HepG2 (cell line): ENCODE data around the gene KLB. TPM values are rescaled to one million over a fixed set of nuclear protein-coding genes. Genes with fewer than 3 reads are reported as not detected.
A peak's percentile ranks its signal among the peaks of the same experiment; 100 is the strongest.

Experiments used
- ARID3A ChIP-seq: IDR thresholded peaks from 2 replicates; pipeline ENCODE4 v1.6.1; 2012; ENCODE audit warnings: low read depth, low read length, improper control_type of control experiment
- DR1 ChIP-seq: sonication (generic); formaldehyde crosslinking; IDR thresholded peaks from 2 replicates; pipeline ENCODE4 v1.8.0; 2021; ENCODE audit warnings: mild to moderate bottlenecking, missing genetic modification reagents, inconsistent platforms
- HOXA3 ChIP-seq: sonication (generic); formaldehyde crosslinking; IDR thresholded peaks from 2 replicates; pipeline ENCODE4 v1.5.0; 2020; ENCODE audit warnings: missing genetic modification reagents
- HOXD1 ChIP-seq: sonication (generic); formaldehyde crosslinking; IDR thresholded peaks from 2 replicates; pipeline ENCODE4 v1.5.0; 2020; ENCODE audit warnings: missing genetic modification reagents
- KAT8 ChIP-seq: IDR thresholded peaks from 2 replicates; pipeline ENCODE4 v1.6.1; 2016; ENCODE audit warnings: missing genetic modification reagents, missing compliant biosample characterization
- MXI1 ChIP-seq: IDR thresholded peaks from 3 replicates; pipeline ENCODE4 v1.6.1; 2012; ENCODE audit warnings: low read depth, low read length, inconsistent platforms, borderline replicate concordance
- PHF5A ChIP-seq: IDR thresholded peaks from one replicate; pipeline ENCODE4 v1.6.1; 2018; ENCODE audit warnings: low read depth, missing genetic modification reagents; ENCODE audit not compliant: unreplicated experiment
- RCOR2 ChIP-seq: IDR thresholded peaks from 2 replicates; pipeline ENCODE4 v1.6.1; 2016; ENCODE audit warnings: missing biosample characterization, missing genetic modification reagents
- SALL1 ChIP-seq: sonication (generic); formaldehyde crosslinking; IDR thresholded peaks from 2 replicates; pipeline ENCODE4 v1.8.0; 2022; ENCODE audit warnings: mild to moderate bottlenecking, missing genetic modification reagents
- YEATS4 ChIP-seq: sonication (generic); formaldehyde crosslinking; IDR thresholded peaks from 2 replicates; pipeline ENCODE4 v1.4.0; 2020; ENCODE audit warnings: missing genetic modification reagents, borderline replicate concordance
- ZKSCAN8 ChIP-seq: IDR thresholded peaks from 2 replicates; pipeline ENCODE4 v1.6.1; 2016; ENCODE audit warnings: borderline replicate concordance, missing genetic modification reagents, missing compliant biosample characterization
- ZNF329 ChIP-seq: sonication (generic); formaldehyde crosslinking; IDR thresholded peaks from 2 replicates; pipeline ENCODE4 v1.9.0; 2021; ENCODE audit warnings: low read depth, mild to moderate bottlenecking, missing genetic modification reagents
- ZNF547 ChIP-seq: sonication (generic); formaldehyde crosslinking; IDR thresholded peaks from 2 replicates; pipeline ENCODE4 v1.5.1; 2020; ENCODE audit warnings: mild to moderate bottlenecking, missing genetic modification reagents
- ZNF550 ChIP-seq: sonication (generic); formaldehyde crosslinking; IDR thresholded peaks from 2 replicates; pipeline ENCODE4 v1.4.0; 2020; ENCODE audit warnings: mild to moderate bottlenecking, missing genetic modification reagents, borderline replicate concordance
- ZNF598 ChIP-seq: sonication (generic); formaldehyde crosslinking; IDR thresholded peaks from 2 replicates; pipeline ENCODE4 v1.5.1; 2020; ENCODE audit warnings: mild to moderate bottlenecking, missing genetic modification reagents, borderline replicate concordance
- ZNF609 ChIP-seq: sonication (generic); formaldehyde crosslinking; IDR thresholded peaks from 2 replicates; pipeline ENCODE4 v1.4.0; 2020; ENCODE audit warnings: mild to moderate bottlenecking, missing genetic modification reagents, borderline replicate concordance
- ZNF629 ChIP-seq: sonication (generic); formaldehyde crosslinking; conservative IDR thresholded peaks from 2 replicates; pipeline ENCODE4 v1.5.0; 2020; ENCODE audit warnings: missing genetic modification reagents
- ZNF713 ChIP-seq: sonication (generic); formaldehyde crosslinking; IDR thresholded peaks from 2 replicates; pipeline ENCODE4 v1.4.0; 2020; ENCODE audit warnings: mild to moderate bottlenecking, missing genetic modification reagents
- ZNF766 ChIP-seq: sonication (generic); formaldehyde crosslinking; IDR thresholded peaks from 2 replicates; pipeline ENCODE4 v1.5.0; 2020; ENCODE audit warnings: missing genetic modification reagents, borderline replicate concordance
- polyA plus RNA-seq, 8 experiments: library from polyadenylated mRNA; depleted of rRNA in 3 of 8; stranded (reverse) in 7 of 8; unstranded in 1 of 8; fragments of >200 nt; fragmentation: Illumina TruSeq in 4 of 8; extraction: Trizol in 4 of 8; gene quantifications; 2 replicates each; pipeline versions ENCODE4 v1.2.1 to v1.2.3, GENCODE V29; 2011 to 2016; ENCODE audit warnings: low read depth in 4 of 8, missing spikeins in 1 of 8, mixed read lengths in 1 of 8; ENCODE audit not compliant: insufficient read depth in 1 of 8
- total RNA-seq, 5 experiments: library from RNA; depleted of rRNA; stranded (reverse); fragments of >200 nt; fragmentation: Illumina TruSeq; extraction: Trizol; gene quantifications; 2 replicates each; pipeline ENCODE4 v1.2.3, GENCODE V29; 2016; ENCODE audit warnings: low read depth in 1 of 5
- TF ChIP-seq, protein P1 (sequence below): sonication (generic); formaldehyde crosslinking; IDR thresholded peaks from 2 replicates; pipeline ENCODE4 v1.4.0; 2020; ENCODE audit warnings: missing genetic modification reagents, mild to moderate bottlenecking, borderline replicate concordance

KLB gene
- total and polyA plus RNA-seq, 2 of the 13 experiments (the other 11 are each of a cell fraction or from before 2014, with no cell fraction given), result 25.3 to 82.0 TPM

DNA sequence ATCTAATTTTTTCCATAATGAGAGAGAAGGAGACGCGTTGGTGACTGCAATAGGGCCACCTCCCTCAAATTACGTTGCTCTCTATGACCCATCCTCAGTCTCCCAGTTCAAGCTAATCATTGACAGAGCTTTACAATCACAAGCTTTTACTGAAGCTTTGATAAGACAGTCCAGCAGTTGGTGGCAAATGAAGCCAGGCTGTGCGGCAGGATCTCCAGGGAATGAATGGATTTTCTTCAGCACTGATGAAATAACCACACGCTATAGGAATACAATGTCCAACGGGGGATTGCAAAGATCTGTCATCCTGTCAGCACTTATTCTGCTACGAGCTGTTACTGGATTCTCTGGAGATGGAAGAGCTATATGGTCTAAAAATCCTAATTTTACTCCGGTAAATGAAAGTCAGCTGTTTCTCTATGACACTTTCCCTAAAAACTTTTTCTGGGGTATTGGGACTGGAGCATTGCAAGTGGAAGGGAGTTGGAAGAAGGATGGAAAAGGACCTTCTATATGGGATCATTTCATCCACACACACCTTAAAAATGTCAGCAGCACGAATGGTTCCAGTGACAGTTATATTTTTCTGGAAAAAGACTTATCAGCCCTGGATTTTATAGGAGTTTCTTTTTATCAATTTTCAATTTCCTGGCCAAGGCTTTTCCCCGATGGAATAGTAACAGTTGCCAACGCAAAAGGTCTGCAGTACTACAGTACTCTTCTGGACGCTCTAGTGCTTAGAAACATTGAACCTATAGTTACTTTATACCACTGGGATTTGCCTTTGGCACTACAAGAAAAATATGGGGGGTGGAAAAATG, at the start of gene KLB (continued):
- TF ChIP-seq ZNF766 (CRISPR knock-in tag), result peak; percentile 56; the same call in 1 of the 2 replicates
- peak; percentile 77 for TF ChIP-seq HOXA3 (CRISPR knock-in tag)
- TF ChIP-seq ZNF713 (CRISPR knock-in tag), result no peak
- TF ChIP-seq ZNF547 (CRISPR knock-in tag), result no peak
- TF ChIP-seq ZNF598 (CRISPR knock-in tag), result no peak
- TF ChIP-seq ZNF550 (CRISPR knock-in tag), result no peak
- no peak for TF ChIP-seq ZNF329
- TF ChIP-seq MXI1, result peak; percentile 77; the same call in 1 of the 3 replicates
- no peak for TF ChIP-seq ZNF629 (CRISPR knock-in tag)
- TF ChIP-seq DR1 (CRISPR knock-in tag), result peak; percentile 87; the same call in 1 of the 2 replicates
- TF ChIP-seq HOXD1 (CRISPR knock-in tag), result 0 out of 2 replicates have a peak, but pooled peaks have one; percentile 43
- TF ChIP-seq, protein P1, sequence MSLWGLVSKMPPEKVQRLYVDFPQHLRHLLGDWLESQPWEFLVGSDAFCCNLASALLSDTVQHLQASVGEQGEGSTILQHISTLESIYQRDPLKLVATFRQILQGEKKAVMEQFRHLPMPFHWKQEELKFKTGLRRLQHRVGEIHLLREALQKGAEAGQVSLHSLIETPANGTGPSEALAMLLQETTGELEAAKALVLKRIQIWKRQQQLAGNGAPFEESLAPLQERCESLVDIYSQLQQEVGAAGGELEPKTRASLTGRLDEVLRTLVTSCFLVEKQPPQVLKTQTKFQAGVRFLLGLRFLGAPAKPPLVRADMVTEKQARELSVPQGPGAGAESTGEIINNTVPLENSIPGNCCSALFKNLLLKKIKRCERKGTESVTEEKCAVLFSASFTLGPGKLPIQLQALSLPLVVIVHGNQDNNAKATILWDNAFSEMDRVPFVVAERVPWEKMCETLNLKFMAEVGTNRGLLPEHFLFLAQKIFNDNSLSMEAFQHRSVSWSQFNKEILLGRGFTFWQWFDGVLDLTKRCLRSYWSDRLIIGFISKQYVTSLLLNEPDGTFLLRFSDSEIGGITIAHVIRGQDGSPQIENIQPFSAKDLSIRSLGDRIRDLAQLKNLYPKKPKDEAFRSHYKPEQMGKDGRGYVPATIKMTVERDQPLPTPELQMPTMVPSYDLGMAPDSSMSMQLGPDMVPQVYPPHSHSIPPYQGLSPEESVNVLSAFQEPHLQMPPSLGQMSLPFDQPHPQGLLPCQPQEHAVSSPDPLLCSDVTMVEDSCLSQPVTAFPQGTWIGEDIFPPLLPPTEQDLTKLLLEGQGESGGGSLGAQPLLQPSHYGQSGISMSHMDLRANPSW (CRISPR knock-in tag), result 0 out of 2 replicates have a peak, but pooled peaks have one; percentile 30
- peak; percentile 74; the same call in 1 of the 2 replicates for TF ChIP-seq ZKSCAN8
- peak; percentile 68; the same call in 1 of the 2 replicates for TF ChIP-seq KAT8 (CRISPR knock-in tag)
- TF ChIP-seq PHF5A (CRISPR knock-in tag), result peak; percentile 59
- peak; percentile 98 for TF ChIP-seq ARID3A
- peak; percentile 55; the same call in 1 of the 2 replicates for TF ChIP-seq ZNF609 (CRISPR knock-in tag)
- TF ChIP-seq YEATS4, result peak; percentile 43; the same call in 1 of the 2 replicates
- peak; percentile 74 for TF ChIP-seq SALL1
- peak; percentile 50; the same call in 1 of the 2 replicates for TF ChIP-seq RCOR2 (CRISPR knock-in tag)
